ENCODE measurements around the gene KRTAP9-6.
"Not testable (repeated sequence)": the region's sequence is repeated elsewhere in the genome, so short reads cannot be mapped to it uniquely, and the experiment has no call there.

DNA sequence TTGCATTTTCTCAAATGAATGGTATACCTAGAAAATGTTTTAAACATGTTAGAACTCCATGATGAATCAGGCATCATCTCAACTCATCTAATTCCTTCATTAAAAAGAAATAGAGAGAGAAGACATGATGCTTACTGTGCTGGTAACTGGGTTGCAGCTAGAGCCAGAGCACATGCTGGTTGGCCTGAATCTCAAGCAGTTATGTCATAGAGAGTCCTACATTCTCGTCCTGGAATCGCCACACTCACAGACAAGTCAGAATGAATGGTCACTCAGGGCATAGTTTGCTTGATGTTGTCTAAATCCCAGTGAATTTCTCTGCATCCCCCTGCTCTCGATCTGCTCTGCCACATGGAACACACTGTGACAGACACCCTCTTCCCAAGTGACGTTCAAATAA, 28.1 kb upstream of the KRTAP9-6 start:
- TF ChIP-seq, protein P1, sequence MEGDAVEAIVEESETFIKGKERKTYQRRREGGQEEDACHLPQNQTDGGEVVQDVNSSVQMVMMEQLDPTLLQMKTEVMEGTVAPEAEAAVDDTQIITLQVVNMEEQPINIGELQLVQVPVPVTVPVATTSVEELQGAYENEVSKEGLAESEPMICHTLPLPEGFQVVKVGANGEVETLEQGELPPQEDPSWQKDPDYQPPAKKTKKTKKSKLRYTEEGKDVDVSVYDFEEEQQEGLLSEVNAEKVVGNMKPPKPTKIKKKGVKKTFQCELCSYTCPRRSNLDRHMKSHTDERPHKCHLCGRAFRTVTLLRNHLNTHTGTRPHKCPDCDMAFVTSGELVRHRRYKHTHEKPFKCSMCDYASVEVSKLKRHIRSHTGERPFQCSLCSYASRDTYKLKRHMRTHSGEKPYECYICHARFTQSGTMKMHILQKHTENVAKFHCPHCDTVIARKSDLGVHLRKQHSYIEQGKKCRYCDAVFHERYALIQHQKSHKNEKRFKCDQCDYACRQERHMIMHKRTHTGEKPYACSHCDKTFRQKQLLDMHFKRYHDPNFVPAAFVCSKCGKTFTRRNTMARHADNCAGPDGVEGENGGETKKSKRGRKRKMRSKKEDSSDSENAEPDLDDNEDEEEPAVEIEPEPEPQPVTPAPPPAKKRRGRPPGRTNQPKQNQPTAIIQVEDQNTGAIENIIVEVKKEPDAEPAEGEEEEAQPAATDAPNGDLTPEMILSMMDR (IDR thresholded peaks at IDR 0.05 in 2 of 3, conservative IDR thresholded peaks at IDR 0.05 in 1 of 3; ENCODE audit: borderline replicate concordance in 1 of 3, insufficient read depth in 1 of 3, low read depth in 2 of 3, low read length in 2 of 3): not testable (repeated sequence)
- not testable (repeated sequence) for TF ChIP-seq POLR2A (IDR thresholded peaks at IDR 0.05; ENCODE audit: borderline replicate concordance, extremely low read depth, insufficient read depth, insufficient read length); ZFX (IDR thresholded peaks at IDR 0.05); RAD21 (IDR thresholded peaks at IDR 0.05; ENCODE audit: low read depth); SP1 (IDR thresholded peaks at IDR 0.05; ENCODE audit: low read depth); POLR2AphosphoS5 (IDR thresholded peaks at IDR 0.05; ENCODE audit: low read depth, low read length)
